Neuronal stem cell (in vitro differentiated cells): ENCODE data around the gene P4HA2.
"Not testable (repeated sequence)": the region's sequence is repeated elsewhere in the genome, so short reads cannot be mapped to it uniquely, and the experiment has no call there.

Experiments used
- DNase-seq: peaks from one replicate; pipeline ENCODE4 v3.0.0-alpha.2; 2013; ENCODE audit warnings: low spot score
- H2AFZ ChIP-seq: one replicate; pipeline ENCODE4 v1.6.1; 2013; ENCODE audit warnings: mild to moderate bottlenecking, low read length, inconsistent platforms
- H2AK5ac ChIP-seq: 2 replicates; pipeline ENCODE4 v1.6.1; 2013; ENCODE audit warnings: low read depth, mild to moderate bottlenecking, inconsistent platforms, low read length, moderate library complexity, mixed read lengths
- H2BK120ac ChIP-seq: 2 replicates; pipeline ENCODE4 v1.6.1; 2013; ENCODE audit warnings: low read depth, mild to moderate bottlenecking, inconsistent platforms, low read length, moderate library complexity, mixed read lengths
- H2BK12ac ChIP-seq: one replicate; pipeline ENCODE4 v1.6.1; 2013; ENCODE audit warnings: low read length, inconsistent platforms
- H2BK15ac ChIP-seq: 2 replicates; pipeline ENCODE4 v1.6.1; 2013; ENCODE audit warnings: mild to moderate bottlenecking, low read length, inconsistent platforms, mixed read lengths
- H2BK5ac ChIP-seq: one replicate; pipeline ENCODE4 v1.6.1; 2013; ENCODE audit warnings: inconsistent platforms, mild to moderate bottlenecking, low read length, moderate library complexity
- H3K14ac ChIP-seq: one replicate; pipeline ENCODE4 v1.6.1; 2013; ENCODE audit warnings: low read length, inconsistent platforms
- H3K18ac ChIP-seq: 2 replicates; pipeline ENCODE4 v1.6.1; 2013; ENCODE audit warnings: low read length, inconsistent platforms
- H3K23ac ChIP-seq: 2 replicates; pipeline ENCODE4 v1.6.1; 2013; ENCODE audit warnings: low read depth, mild to moderate bottlenecking, mixed read lengths, low read length, inconsistent platforms; ENCODE audit not compliant: poor library complexity
- H3K27ac ChIP-seq: replicated peaks from 3 replicates; pipeline ENCODE4 v1.5.1; 2013; ENCODE audit warnings: low read length, inconsistent platforms
- H3K27me3 ChIP-seq, 3 experiments: 2 replicates each; pipeline ENCODE4 v1.6.1; 2013; ENCODE audit warnings: low read length in 3 of 3, mild to moderate bottlenecking in 2 of 3, inconsistent platforms in 1 of 3, low read depth in 1 of 3, mixed read lengths in 1 of 3, moderate library complexity in 1 of 3; ENCODE audit not compliant: control insufficient read depth in 3 of 3, insufficient read depth in 3 of 3
- H3K36me3 ChIP-seq, 2 donors: replicated peaks in 1 of 2; 2 replicates each; pipeline ENCODE4 v1.6.1; 2013; ENCODE audit warnings: low read length in 2 of 2; ENCODE audit not compliant: control insufficient read depth in 2 of 2, insufficient read depth in 2 of 2
- H3K4ac ChIP-seq: 2 replicates; pipeline ENCODE4 v1.6.1; 2013; ENCODE audit warnings: inconsistent platforms, mild to moderate bottlenecking, low read length, moderate library complexity
- H3K4me1 ChIP-seq, 2 donors: 1 replicate in 1 of 2; 2 replicates in 1 of 2; pipeline ENCODE4 v1.6.1; 2013; ENCODE audit warnings: low read length in 2 of 2, low read depth in 1 of 2; ENCODE audit not compliant: control insufficient read depth in 2 of 2, insufficient read depth in 1 of 2
- H3K4me2 ChIP-seq: one replicate; pipeline ENCODE4 v1.6.1; 2013; ENCODE audit warnings: mild to moderate bottlenecking, low read length, inconsistent platforms; ENCODE audit not compliant: insufficient read depth, poor library complexity, severe bottlenecking
- H3K4me3 ChIP-seq, 2 donors: 2 replicates each; pipeline ENCODE4 v1.5.1; 2013; ENCODE audit warnings: low read length in 2 of 2, mild to moderate bottlenecking in 2 of 2, inconsistent platforms in 1 of 2, moderate library complexity in 1 of 2
- H3K79me1 ChIP-seq: one replicate; pipeline ENCODE4 v1.6.1; 2013; ENCODE audit warnings: low read depth, mild to moderate bottlenecking, inconsistent platforms, low read length, moderate library complexity
- H3K9ac ChIP-seq: one replicate; pipeline ENCODE4 v1.6.1; 2013; ENCODE audit warnings: mild to moderate bottlenecking, low read depth, low read length, inconsistent platforms; ENCODE audit not compliant: poor library complexity
- H3K9me3 ChIP-seq, 2 donors: replicated peaks in 1 of 2; 2 replicates each; pipeline versions ENCODE3 to v1.6.1; 2013; ENCODE audit warnings: low read length in 2 of 2, mild to moderate bottlenecking in 2 of 2, inconsistent platforms in 1 of 2, low read depth in 1 of 2, mixed read lengths in 1 of 2, moderate library complexity in 1 of 2; ENCODE audit not compliant: control insufficient read depth in 2 of 2, insufficient read depth in 1 of 2
- H4K8ac ChIP-seq: one replicate; pipeline ENCODE4 v1.6.1; 2013; ENCODE audit warnings: low read depth, mild to moderate bottlenecking, inconsistent platforms, low read length, moderate library complexity
- H4K91ac ChIP-seq: one replicate; pipeline ENCODE4 v1.6.1; 2013; ENCODE audit warnings: low read length, low read depth, mild to moderate bottlenecking, inconsistent platforms; ENCODE audit not compliant: poor library complexity
- WGBS, 2 donors: extraction: QIAGEN DNeasy Blood & Tissue Kit; methylation state at CpG; one replicate each; pipeline ENCODE4 v1.1.7; 2013; ENCODE audit warnings: missing lambda C conversion rate in 2 of 2, mixed read lengths in 1 of 2; ENCODE audit not compliant: insufficient read length in 2 of 2, insufficient replicate concordance in 1 of 2; ENCODE audit errors: extremely low coverage in 2 of 2; 5-methylcytosine and 5-hydroxymethylcytosine counted together

Gene P4HA2

DNA sequence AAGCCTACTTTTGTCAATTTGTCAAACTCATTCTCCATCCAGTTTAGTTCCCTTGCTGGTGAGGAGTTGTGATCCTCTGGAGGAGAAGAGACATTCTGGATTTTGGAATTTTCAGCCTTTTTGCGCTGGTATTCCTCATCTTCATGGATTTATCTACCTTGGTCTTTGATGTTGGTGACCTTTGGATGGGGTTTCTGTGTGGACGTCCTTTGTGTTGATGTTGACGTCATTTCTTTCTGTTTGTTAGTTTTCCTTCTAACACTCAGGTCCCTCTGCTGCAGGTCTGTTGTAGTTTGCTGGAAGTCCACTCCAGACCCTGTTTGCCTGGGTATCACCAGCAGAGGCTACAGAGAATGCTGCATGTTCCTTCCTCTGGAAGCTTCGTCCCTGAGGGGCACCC, 71.2 kb downstream of the P4HA2 start:
- H2AK5ac ChIP-seq: no peak overlapping the region
- H3K79me1 ChIP-seq: no peaks in the 10 kb centered on the region
- H4K8ac ChIP-seq: no peak overlapping the region
- H3K9ac ChIP-seq: no peak overlapping the region
- no peak overlapping the region for H3K14ac ChIP-seq
- H3K9me3 ChIP-seq: no peaks in the 10 kb centered on the region
- H3K18ac ChIP-seq: no peak overlapping the region
- H3K4me1 ChIP-seq: no peaks in the 10 kb centered on the region
- H2AFZ ChIP-seq: no peak overlapping the region
- H3K36me3 ChIP-seq: no peaks in the 10 kb centered on the region
- no peak overlapping the region for H3K4me3 ChIP-seq
- WGBS, 2 donors: no CpG with 5 or more reads among the region's 4 CpGs
- H3K4me2 ChIP-seq: no peak overlapping the region
- H2BK5ac ChIP-seq: no peak overlapping the region
- no peak overlapping the region for H2BK12ac ChIP-seq
- H3K27me3 ChIP-seq: no peaks in the 10 kb centered on the region
- H3K4ac ChIP-seq: no peak overlapping the region
- no peak overlapping the region for H2BK120ac ChIP-seq
- H3K27ac ChIP-seq: no peak overlapping the region
- H4K91ac ChIP-seq: no peak overlapping the region
- no peak overlapping the region for H2BK15ac ChIP-seq
- H3K23ac ChIP-seq: no peak overlapping the region
- DNase-seq: no peak

DNA sequence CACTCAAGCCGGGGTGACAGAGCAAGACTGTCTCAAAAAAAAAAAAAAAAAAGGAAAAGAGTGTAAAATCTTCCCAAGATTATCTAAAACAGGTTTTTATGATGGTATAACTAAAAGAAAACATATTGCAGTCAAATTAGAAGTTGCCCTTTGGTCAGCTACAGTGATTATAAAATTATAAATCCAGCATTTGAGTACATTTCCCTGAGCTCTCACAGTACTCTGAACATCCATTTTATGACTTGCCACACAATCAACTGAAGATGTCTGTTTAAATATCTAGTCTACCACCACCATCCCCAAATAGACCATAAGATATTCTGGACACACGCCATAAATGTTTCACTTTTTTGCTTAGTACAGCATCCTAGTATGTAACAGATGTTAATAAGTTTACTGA, 77.1 kb downstream of the P4HA2 start:
- Histone ChIP-seq H2AK5ac (no peak overlapping the region), H3K79me1 (no peaks in the 10 kb centered on the region), H2BK15ac (no peak overlapping the region), H3K4me2 (no peak overlapping the region), H2AFZ (no peak overlapping the region), H3K27ac (no peak overlapping the region), H3K36me3 (no peaks in the 10 kb centered on the region), H3K4me3 (no peak overlapping the region), H3K14ac (no peak overlapping the region), H4K8ac (no peak overlapping the region), H4K91ac (no peak overlapping the region), H2BK12ac (no peak overlapping the region), H2BK120ac (no peak overlapping the region), H3K9ac (no peak overlapping the region), H3K4ac (no peak overlapping the region), H3K4me1 (no peaks in the 10 kb centered on the region), H3K18ac (no peak overlapping the region), H2BK5ac (no peak overlapping the region), H3K27me3 (no peaks in the 10 kb centered on the region), H3K9me3 (no peaks in the 10 kb centered on the region), H3K23ac (no peak overlapping the region)
- no peak for DNase-seq
- WGBS, 2 donors: no CpG with 5 or more reads among the region's 2 CpGs

DNA sequence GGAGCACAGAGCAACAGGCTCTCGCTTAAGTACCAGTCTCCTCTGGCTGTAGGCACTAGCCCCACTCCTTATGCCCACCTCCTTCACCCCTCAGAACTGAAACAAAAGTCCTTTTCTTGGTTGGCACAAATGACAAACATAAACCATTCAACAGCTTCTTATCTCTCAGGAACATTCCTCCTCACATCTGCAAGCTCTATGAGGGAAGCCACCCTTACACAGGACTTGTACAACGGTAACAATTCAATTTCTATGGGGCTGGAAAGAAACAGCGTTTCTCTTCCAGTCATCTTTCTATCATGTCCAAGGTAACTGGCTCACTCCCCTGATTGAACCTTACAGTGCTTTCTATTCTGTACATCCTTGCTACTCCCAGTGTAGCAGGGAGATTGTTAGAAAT, 80.0 kb downstream of the P4HA2 start:
- no peak overlapping the region for H3K14ac ChIP-seq
- no peaks in the 10 kb centered on the region for H3K79me1 ChIP-seq
- H2AK5ac ChIP-seq: no peak overlapping the region
- H3K4ac ChIP-seq: no peak overlapping the region
- no peak overlapping the region for H3K9ac ChIP-seq
- no peak overlapping the region for H3K23ac ChIP-seq
- H3K36me3 ChIP-seq: no peaks in the 10 kb centered on the region
- H3K4me3 ChIP-seq: no peak overlapping the region
- no peak overlapping the region for H4K8ac ChIP-seq
- H2BK12ac ChIP-seq: no peak overlapping the region
- H2BK120ac ChIP-seq: no peak overlapping the region
- no peaks in the 10 kb centered on the region for H3K9me3 ChIP-seq
- WGBS, 2 donors: no CpG with 5 or more reads among the region's 3 CpGs
- no peak overlapping the region for H4K91ac ChIP-seq
- H3K4me1 ChIP-seq: no peaks in the 10 kb centered on the region
- H3K18ac ChIP-seq: no peak overlapping the region
- no peak overlapping the region for H3K4me2 ChIP-seq
- H3K27ac ChIP-seq: no peak overlapping the region
- no peak overlapping the region for H2BK5ac ChIP-seq
- H3K27me3 ChIP-seq: no peaks in the 10 kb centered on the region
- H2BK15ac ChIP-seq: no peak overlapping the region
- DNase-seq: no peak
- no peak overlapping the region for H2AFZ ChIP-seq

DNA sequence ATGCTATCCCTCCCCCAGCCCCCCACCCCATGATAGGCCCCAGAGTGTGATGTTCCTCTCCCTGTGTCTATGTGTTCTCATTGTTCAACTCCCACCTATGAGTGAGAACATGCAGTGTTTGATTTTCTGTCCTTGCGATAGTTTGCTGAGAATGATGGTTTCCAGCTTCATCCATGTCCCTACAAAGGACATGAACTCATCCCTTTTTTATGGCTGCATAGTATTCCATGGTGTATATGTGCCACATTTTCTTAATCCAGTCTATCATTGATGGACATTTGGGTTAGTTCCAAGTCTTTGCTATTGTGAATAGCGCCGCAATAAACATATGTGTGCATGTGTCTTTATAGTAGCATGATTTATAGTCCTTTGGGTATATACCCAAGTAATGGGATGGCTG, 82.3 kb downstream of the P4HA2 start:
- not testable (repeated sequence) for H2BK5ac ChIP-seq, H3K14ac ChIP-seq, H2AFZ ChIP-seq, H4K8ac ChIP-seq, H3K79me1 ChIP-seq, DNase-seq, H2BK12ac ChIP-seq, H2BK120ac ChIP-seq, H3K23ac ChIP-seq, H3K27ac ChIP-seq, H2AK5ac ChIP-seq, H3K9ac ChIP-seq, H4K91ac ChIP-seq, H3K4me3 ChIP-seq, H3K4me2 ChIP-seq, H3K4me1 ChIP-seq, H3K9me3 ChIP-seq, H3K4ac ChIP-seq, H3K27me3 ChIP-seq, H3K18ac ChIP-seq, H2BK15ac ChIP-seq, H3K36me3 ChIP-seq
- WGBS, 2 donors: no CpG with 5 or more reads among the region's 3 CpGs
